NCI-H2227 treated with DMSO at 0.1 percent for 48 hours (cell line): ENCODE measurements around the gene FBRSL1.

Experiments
- DNase-seq: peaks from one replicate; lab custom pipeline; 2025; lab: John Stamatoyannopoulos, UW

Gene FBRSL1

DNA sequence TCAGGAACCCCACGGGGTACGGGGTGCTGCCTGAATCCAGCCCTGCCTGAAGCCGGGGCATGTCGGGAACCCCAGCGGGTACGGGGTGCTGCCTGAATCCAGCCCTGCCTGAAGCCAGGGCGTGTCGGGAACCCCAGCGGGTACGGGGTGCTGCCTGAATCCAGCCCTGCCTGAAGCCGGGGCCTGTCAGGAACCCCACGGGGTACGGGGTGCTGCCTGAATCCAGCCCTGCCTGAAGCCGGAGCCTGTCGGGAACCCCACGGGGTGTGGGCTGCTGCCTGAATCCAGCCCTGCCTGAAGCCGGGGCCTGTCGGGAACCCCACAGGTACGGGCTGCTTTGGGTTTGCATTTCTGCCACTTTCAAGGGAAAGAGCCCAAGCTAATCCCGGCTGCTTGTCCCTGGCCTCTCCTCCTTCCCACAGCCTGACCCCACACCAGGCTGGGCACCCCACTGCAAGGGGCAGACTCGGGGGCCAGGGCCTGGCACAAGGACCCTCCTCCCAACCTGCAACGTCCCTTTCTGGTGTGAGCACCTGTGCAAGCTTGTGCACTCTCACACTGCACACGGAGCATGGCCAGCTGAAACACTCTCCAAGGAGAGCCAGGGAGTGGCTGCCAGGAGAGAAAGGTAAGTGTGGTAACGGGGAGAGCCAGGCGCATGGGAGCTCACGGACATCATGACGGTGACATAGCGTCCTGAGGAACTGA is 5.6 kb upstream of the FBRSL1 start:
- DNase-seq, result no peak

DNA sequence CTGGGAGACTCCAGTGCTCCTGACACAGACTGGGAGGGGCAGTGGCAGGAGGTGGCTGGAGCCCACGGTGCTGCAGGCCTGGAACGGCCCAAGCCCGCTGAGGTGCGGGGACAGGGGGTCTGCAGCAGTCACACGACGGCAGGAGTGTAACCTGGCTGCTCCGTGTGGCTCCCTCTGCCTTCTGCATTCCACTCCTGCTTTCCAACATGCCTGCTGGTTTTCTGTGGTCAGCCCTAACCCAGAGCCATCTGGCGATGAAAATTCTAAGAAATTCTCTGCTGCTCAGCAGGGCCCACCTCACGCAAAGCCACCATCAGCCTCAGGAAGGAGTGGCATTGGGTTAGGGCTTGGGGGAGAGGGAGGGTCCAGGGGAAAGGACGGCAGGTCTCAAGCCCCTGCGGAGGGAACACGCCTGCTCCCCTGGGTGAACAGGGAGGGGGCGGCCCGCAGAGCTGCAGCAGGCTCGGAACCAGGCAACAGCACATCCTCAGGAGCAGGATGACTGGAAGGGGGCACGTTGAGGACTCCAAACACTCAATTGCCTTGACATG is 5.0 kb upstream of the FBRSL1 start:
- no peak for DNase-seq

DNA sequence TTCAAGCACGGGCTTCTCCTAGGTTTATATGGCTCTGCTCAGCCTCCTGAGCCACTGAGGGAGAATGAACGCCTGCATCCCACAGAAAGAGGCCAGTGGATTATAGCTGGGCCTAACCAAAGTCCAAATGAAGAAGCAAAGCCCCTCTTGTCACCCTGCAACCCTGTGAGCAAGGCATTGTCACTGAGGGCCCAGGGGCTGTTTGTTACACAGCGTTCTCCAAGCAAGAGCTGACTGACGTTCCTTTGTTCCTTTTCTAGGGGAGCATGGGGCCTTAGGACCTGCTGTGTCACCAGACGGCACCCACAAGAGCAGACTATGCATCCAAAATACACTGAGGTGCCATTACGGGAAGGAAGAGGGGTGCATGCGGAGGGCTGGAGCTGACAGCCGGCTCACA is 4.3 kb upstream of the FBRSL1 start:
- no peak for DNase-seq

DNA sequence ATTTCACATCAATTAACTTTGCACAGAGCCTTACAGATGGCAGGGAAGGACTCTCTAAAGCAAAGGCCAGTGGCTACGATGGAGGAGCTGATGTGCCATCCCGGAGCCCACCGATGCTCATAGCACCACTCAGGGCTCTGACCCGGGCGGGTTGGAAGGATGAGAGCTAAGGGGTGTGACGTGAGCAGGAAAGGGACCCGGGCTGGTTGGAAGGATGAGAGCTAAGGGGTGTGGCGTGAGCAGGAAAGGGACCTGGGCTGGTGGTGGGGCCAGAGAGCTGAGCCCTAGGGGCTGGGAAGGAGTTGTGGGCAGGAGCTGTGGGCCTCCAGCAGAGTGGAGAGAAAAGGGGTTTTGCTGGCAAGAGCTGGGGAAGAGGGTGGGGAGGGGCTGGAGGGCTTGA is 3.8 kb upstream of the FBRSL1 start:
- no peak for DNase-seq

DNA sequence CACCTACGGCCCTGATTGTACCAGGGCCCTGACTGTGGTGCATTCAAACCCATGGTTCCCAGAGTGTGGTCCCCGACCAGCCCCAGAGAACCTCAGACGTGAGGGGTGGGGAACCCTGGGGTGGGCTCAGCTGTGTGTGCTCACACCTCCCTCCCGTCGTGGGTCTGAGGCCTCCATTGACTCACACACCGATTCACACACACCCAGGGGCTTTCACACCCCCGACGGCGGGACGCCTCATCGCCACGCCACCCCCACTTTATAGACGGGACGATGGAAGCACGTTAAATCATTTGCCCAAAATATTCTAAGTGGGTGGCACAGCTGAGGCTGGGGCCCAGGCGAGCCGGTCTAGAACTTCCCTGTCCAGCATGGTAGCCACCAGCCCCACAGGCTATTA is 3.4 kb upstream of the FBRSL1 start:
- no peak for DNase-seq

DNA sequence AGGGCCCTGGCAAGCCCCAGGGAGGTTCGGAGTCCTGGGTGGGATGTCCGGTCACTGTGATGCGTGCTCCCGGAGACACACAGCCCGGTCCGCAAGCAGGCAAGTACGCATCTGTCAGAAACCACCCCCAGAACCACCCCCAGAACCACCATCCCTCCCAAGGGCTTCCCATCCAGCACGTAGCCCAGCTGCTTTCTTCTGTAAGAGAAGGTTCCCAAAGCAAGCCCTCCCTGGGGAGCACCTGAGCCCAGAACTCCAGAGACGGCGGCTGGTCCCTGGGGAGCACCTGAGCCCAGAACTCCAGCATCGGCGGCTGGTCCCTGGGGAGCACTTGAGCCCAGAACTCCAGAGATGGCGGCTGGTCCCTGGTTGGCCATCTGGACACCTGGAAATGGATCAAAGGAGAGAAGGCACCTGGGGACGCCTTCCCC is 2.6 kb upstream of the FBRSL1 start:
- no peak for DNase-seq

DNA sequence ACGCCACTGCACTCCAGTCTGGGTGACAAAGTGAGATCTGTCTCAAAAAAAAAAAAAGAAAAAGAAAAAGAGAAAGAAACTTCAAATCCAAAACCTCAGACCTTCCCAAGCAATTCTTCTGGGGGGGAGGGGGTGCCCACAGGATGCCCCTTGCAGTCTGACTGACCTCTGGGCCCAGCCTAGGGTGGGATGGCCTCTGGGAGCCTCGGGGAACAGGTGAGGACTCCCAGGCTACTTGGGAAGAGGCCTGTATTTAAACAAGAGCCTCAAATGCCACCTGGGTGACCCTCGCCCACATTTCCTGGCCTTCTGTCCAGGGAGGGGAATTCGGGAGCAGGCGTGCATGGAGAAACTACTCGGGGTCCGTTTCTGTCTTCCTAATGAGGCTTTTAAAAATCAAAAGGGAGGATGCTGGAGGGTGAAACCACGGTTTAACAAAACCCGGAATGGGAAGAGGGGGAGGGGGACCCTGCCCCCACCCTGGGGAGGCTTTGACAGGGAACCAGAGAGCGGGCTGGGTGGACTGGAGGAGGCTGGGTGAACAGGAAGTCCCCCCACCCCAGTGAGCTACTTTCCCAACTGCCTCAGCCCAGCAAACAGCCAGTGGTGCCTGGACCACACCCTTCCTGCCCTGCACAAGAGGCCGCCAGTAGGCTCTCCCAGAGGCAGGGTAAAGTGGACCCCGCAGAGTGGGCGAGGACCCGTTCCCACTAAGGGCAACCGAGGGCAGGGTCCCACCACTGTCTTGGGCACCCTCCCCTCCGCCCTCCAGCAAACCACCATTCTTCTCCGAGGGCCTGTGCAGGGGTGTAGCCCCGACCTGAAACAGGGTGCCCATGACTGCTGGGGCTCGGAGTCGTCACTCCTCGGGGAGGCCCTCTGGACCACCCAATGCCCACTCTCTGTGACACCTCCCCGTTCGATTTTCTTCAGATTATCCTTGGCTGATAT is 1.5 kb upstream of the FBRSL1 start:
- DNase-seq, result no peak

DNA sequence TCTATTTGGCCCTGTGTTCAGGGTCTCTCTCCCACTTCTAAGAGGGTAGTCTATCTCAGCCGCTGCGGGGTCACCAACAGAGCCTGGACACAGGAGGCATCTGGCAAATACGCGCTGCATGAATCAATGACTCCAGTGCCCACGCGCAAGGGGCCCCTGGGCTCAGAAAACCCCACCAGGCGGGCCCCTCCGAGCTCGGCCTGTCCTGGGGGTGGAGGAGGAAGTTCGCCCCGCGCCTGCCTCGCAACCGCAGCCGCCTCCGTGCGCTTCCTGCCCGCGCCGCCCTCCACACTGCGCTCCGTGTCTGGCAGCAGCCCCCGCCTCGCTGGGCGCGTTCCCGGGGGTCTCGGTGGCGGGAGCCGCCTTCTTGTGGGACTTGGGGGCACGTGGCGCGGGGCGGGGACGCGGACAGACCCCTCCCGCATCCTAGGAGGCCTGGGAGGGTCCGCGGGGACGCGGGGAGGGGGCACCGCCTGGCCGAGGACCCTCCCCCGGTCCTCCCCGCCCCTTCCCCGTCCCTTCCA is 811 bp upstream of the FBRSL1 start:
- no peak for DNase-seq

DNA sequence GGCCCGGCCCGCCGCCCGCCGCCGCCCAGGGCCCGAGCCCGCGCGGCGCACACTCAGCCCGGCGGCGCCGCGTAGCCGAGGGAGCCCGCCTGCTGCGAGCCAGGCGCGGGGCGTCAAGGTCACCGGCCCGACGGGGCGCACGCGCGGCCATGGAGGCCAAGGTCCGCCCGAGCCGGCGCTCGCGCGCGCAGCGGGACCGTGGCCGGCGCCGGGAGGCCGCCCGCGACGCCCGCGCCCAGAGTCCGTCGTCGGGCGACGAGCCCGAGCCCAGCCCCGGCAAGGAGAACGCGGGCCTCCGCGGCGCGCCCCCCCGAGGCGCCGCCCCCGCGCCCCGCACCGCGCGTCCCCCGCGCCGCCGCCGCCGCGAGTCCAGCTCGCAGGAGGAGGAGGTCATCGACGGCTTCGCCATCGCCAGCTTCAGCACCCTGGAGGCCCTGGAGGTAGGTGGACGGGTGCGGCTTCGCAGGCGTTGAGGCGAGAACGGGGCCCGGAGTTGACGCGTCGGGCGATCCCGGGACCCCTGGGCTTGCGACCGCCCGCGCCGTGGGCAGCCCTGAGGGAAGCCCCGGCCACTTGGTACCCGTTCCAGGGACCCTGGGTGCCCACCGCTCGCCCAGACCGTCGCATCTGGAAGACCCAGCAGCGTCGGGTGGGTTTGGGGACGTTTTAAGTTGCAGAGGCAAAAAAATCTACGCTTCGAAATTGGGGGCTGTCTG is 629 bp downstream of the FBRSL1 start:
- no peak for DNase-seq

DNA sequence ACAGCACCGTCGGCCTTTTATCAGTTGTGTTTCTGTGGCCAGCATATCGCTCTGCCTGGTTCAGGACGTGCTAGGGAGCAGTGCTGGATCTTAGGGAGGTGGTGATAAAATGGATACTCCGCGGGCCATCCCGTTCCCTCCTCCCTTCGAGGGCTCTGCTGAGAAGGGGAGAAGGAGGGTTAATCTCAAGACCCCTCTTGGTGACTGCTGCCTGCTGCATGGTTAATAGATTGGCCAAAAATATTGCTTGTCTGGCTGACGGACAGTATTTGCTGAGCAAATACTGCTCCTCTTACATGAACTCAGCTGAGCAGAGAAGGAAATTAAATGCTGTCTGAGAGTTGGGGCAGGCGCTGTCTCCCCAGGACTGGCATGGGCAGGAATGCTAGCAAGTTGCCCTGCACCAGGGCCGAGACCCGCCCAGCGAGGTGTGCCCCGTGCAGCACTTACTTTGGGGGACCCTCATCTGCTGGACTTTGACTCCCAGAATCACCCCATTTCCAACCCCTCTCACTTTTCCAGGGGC is 1.2 kb downstream of the FBRSL1 start:
- DNase-seq, result no peak

DNA sequence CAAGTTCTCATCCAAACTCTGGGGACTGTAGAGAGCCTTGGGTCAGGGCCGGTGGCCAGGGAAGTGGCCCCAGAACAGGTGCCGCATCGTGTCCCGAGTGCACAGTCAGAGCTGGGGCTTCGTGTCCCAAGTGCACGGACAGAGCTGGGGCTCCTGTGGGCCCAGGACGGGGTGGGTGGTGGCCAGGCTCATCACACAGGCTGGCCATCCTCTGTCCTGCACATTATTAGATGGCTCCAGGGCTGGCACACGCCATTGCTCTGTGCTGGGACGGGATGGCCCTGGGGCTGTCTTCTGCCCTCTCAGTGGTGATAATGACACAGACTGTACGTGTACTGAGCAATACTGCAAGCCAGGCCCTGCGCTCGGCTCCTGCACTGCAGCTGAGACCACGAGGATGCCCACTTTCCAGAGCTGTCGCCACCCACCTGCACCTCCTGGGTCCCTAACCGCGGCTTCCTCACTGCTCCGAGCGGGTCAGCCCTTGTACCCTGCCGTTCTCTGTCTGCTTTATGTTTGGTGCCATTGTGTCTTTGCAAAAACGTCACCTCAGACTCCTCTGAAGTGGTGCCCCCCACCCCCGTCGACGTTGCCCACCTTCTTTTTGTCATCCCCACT is 1.9 kb downstream of the FBRSL1 start:
- no peak for DNase-seq

DNA sequence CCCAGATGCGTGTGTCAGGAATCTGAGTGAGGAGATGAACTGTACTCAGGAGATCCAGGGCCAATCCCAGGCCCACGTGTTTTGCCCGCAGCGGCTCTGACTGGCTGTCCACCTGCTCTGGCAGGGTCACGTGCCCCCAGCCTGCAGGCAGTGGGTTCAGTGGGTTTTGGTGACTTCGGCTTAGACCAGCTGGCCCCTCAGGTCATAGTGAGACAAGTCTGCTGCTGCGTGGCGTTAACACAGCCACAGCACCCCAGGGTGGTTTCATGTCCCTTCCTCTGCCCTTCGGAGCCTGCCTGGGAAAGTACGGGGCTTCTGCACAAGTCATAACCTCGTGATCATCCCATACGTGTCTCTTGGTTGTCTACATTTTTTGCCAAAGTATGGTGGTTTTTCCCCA is 2.6 kb downstream of the FBRSL1 start:
- DNase-seq, result no peak

DNA sequence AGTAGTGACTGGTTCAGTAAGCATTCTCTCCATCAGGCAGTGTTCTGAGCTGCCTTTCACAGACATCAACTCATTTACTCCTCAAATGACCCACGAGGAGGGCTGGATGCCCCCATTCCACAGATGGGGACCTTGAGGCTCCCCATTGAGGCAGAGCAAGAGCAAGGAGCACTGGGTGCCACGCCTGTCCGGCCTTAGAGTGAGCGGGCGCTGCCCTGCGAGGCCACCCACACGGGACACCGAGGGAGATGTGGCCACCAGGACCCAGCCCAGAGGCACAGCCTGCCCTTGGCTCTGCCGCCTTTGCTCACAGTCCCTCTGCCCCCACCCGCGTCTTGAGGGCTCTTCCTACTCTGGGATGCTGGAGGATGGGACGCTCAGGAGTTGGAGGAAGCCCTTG is 3.0 kb downstream of the FBRSL1 start:
- no peak for DNase-seq

DNA sequence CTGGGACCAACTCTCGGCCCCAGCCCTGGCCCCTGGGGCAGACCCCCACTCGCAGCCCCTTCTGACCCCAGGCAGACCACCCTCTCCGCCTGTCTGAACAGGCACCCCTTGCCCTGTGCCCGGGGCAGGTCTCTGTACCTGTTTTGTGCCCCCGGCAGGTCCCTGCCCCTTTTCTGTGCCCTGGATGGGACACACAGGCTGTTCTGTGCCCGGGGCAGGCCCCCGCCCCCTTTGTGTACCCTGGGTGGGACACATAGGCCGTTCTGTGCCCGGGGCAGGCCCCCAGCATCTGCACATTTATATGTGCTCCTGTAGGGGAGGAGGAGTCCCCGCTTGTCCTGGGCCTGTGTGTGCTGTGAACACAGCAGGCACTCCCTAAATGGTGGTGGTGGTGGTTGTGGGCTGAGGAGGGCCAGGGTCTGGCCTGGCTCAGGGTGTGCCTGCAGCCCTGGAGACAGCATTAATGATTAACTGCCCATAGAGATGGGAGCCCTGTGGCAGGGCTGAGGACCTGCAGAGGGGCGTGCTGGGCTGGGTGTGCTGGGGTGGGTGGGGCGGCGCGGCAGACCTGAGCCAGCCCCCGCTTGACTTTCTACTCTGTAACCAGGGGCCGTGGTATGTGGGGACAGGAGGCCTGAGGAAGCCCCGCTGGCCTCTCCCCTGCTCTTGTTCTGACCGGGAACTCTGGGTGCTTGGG is 3.7 kb downstream of the FBRSL1 start:
- DNase-seq, result no peak

DNA sequence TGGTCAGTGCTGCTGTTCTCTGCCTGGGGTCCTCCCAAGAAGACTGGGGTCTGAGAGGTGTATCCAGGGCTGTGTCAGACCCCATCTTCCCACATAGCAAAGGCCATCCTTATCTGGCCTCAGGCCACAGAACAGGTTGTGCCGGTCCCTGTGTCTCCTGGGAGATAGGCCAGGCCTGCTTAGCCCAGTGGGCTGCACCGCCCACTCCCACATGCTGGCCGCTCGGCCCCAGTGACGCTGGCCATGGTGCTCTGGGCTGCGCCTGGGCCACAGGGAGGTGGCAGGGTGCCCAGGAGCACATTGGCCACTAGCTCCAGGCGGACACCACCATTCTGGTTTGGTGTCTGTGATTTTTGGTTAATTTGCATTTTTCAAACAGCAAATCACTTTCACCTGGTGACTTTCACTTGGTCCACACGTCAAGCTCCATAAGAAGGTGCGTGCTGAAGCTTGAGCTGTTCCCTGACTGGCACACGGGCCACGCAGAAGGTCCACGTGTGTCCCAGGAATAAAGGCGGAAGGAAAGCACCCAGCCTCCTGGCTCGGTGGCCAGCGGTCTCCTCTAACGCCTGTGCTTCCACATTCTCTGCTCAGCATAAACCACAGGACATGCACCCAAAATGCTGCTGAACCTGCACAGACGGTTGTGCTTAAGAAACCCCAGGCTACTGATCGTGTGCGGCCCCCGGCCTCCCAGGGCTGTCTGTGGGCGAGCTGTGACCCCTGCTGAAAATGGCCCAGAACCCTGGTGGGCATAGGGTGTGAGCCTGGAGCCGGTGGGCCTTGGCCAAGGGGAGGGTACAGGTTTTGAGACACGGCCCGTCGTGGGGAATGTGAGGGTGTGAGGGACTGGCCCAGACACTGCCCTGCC is 4.6 kb downstream of the FBRSL1 start:
- DNase-seq, result no peak

DNA sequence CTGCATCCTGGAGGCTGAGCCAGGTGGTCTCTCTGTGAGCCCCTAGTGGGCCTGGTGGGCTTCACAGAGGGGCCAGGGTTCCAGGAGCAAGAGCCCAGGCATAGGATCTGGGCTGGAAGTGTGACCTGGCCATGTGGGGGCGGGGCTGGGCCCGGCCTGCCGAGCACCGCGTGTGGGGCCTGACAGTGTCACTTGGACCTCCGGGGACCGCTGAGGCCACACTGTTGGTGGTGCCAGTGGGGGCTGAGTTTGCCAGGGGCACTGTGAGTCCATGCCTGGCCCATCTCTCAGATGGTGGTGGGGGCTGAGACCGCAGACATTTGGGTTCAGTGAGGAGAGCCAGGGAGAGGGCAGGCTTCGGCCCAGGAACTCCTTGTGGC is 5.2 kb downstream of the FBRSL1 start:
- no peak for DNase-seq

DNA sequence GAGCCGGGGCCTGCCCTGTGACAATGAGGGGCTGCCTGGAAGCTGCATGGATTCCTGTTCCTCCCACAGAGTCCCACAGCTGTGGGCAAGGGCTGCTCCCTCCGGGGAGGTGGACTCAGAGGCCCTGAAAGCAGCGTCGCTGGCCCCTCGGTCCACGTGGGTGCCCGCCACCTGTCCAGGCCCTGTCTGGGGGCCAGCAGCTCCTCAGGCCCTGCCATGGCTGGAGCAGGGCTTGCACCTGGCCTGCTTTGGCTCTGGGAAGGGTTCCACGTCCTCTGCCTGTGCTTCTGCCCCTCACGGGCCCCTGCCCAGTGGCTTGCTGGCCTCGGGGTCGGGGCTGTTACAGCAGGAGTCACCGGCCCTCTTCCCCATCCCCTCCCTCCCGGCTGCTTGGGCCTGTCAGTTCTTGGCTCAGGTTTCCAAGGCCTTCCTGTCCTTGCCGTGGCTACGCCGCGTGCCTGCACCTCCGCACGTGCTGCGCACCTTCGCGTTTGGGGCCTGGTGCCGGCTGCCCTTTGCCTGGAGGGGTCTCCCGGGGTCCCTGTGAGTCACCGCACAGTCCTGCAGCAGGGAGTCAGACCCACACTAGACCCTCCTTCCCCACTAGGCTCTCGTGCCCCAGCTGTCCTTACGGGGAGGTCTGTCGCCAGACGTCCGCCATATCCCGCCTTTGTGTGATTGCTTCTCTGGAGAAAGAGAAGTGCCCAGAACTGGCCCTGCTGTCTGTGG is 5.8 kb downstream of the FBRSL1 start:
- no peak for DNase-seq

DNA sequence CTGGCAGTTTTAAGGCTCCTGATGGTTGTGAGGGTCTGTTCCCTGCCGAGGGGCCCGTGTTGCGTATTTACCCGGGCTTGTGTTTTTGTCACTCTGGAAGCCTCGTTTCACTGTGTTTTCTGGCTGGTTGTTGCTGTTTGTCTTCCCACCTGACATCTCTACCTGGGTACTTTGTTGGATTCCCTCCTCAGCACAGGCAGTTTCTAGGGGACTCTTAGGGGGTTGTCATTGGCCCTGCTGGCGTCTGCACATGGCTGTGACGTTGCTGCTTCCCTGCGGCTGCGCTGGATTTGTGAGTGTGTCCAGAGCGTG is 6.4 kb downstream of the FBRSL1 start:
- no peak for DNase-seq

DNA sequence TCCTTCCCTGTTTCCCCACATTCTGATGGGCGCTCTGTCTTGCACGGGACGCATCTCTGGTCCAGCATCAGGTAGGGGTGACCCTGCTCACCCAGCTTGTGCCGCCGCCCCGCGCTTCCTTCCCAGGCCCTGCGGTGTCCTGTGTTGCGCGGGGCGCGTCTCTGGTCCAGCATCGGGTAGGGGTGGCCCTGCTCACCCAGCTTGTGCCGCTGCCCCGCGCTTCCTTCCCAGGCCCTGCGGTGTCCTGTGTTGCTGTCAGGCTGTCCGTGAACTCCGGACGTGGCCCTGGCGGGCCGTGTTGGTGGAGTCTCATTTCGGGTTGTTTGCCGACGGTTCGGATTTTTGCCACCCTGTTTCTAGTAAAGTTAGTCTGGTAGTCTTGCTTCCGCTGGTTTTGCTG is 6.8 kb downstream of the FBRSL1 start:
- DNase-seq, result no peak
